DND-41 (cell line): ENCODE data around the gene PFKFB1.

ENCODE experiments used
- ATAC-seq: fragments of 200-7000 bp; cut with Tn5 transposase; 3 replicates; pipeline ENCODE4 v1.9.1; 2021; ENCODE audit warnings: low read depth; ENCODE audit not compliant: insufficient read depth
- DNase-seq: peaks from one replicate; pipeline ENCODE4 v3.0.0-alpha.2; 2020
- H2AFZ ChIP-seq: 2 replicates; pipeline ENCODE4 v1.6.0; 2012; ENCODE audit warnings: low read depth, low read length
- H3K27ac ChIP-seq: 2 replicates; pipeline ENCODE4 v1.5.1; 2012; ENCODE audit warnings: low read length, inconsistent platforms
- H3K27me3 ChIP-seq: fragments of 200-600 bp; sonication (generic); 2 replicates; pipeline ENCODE4 v1.6.0; 2012; ENCODE audit warnings: low read length, mild to moderate bottlenecking, inconsistent platforms; ENCODE audit not compliant: insufficient read depth, poor library complexity
- H3K36me3 ChIP-seq: 2 replicates; pipeline ENCODE4 v1.5.1; 2012; ENCODE audit warnings: low read length, inconsistent platforms; ENCODE audit not compliant: insufficient read depth
- H3K4me1 ChIP-seq: 2 replicates; pipeline ENCODE4 v1.5.1; 2012; ENCODE audit warnings: mild to moderate bottlenecking, low read length; ENCODE audit not compliant: insufficient read depth
- H3K4me2 ChIP-seq: 2 replicates; pipeline ENCODE4 v1.6.0; 2012; ENCODE audit warnings: mild to moderate bottlenecking, moderate library complexity, low read length, inconsistent platforms; ENCODE audit not compliant: insufficient read depth
- H3K4me3 ChIP-seq, 2 experiments: fragments of 200-600 bp in 1 of 2; shearing (Covaris generic) in 1 of 2; 2 replicates each; pipeline ENCODE4 v1.5.1; 2012 to 2016; ENCODE audit warnings: inconsistent platforms in 2 of 2, low read length in 2 of 2, mild to moderate bottlenecking in 2 of 2, low read depth in 1 of 2, moderate library complexity in 1 of 2
- H3K79me2 ChIP-seq: 2 replicates; pipeline ENCODE4 v1.6.0; 2012; ENCODE audit warnings: low read length, inconsistent platforms; ENCODE audit not compliant: insufficient read depth
- H3K9ac ChIP-seq: 2 replicates; pipeline ENCODE4 v1.6.0; 2012; ENCODE audit warnings: low read depth, mild to moderate bottlenecking, inconsistent platforms, low read length, moderate library complexity
- H3K9me3 ChIP-seq: 2 replicates; pipeline ENCODE4 v1.5.1; 2012; ENCODE audit warnings: low read length, moderate library complexity, mild to moderate bottlenecking, inconsistent platforms; ENCODE audit not compliant: insufficient read depth, severe bottlenecking
- H4K20me1 ChIP-seq: 2 replicates; pipeline ENCODE4 v1.6.0; 2012; ENCODE audit warnings: low read length; ENCODE audit not compliant: insufficient read depth
- CTCF ChIP-seq: IDR thresholded peaks from 2 replicates; pipeline ENCODE4 v1.5.1; 2012; ENCODE audit warnings: borderline replicate concordance, low read length, moderate library complexity, mild to moderate bottlenecking; ENCODE audit not compliant: poor library complexity, severe bottlenecking; ENCODE audit errors: extremely low read depth
- EZH2 ChIP-seq: IDR thresholded peaks from 3 replicates; pipeline ENCODE4 v1.6.1; 2012; ENCODE audit warnings: borderline replicate concordance, low read depth, mild to moderate bottlenecking, moderate library complexity, low read length, inconsistent platforms; ENCODE audit not compliant: severe bottlenecking

PFKFB1 gene

DNA sequence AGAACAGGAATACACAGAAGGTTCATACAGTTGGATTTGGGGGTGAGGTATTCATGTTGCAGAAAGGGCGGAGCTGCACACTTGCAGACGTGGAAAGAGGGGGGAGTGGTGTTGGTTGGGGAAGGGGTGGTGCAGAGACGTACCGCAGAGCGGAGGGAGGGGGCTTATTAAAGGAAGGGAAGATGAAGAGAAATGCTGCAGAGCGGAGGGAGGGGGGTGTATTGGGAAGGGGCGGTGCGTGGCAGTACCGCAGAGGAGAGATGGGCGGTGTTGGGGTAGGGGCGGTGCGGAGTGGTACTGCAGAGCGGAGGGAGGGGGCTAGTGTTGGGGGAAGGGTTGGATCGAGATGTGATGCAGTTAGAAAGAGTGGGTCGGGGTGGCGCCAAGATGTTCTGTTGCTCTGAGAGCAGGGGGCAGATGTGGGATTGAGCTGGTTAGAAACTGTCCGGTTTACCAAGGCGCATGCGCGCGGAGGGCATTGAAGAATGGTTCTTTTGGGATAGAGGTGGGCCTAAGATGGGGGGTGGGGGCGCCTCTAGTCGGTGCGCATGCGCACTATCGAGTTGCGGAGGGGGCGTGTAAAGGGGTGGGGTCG is 72.5 kb downstream of the PFKFB1 start:
- Histone ChIP-seq H2AFZ (peak overlapping the region; percentile 88), H3K9me3 (no peaks in the 10 kb centered on the region), H3K27ac (no peak overlapping the region), H3K4me1 (peaks cover 11% of the 10 kb centered on the region), H3K4me3 (peak overlapping the region; percentile 32 to 72; a peak in 3 of 4 replicates), H3K79me2 (no peaks in the 10 kb centered on the region), H4K20me1 (no peaks in the 10 kb centered on the region), H3K27me3 (no peaks in the 10 kb centered on the region), H3K4me2 (peak overlapping the region; percentile 83), H3K9ac (peak overlapping the region; percentile 47), H3K36me3 (no peaks in the 10 kb centered on the region)
- peak; percentile 52; the same call in 2 of the 3 replicates for ATAC-seq
- peak; percentile 17 for DNase-seq
- no peak for TF ChIP-seq CTCF
- no peak for TF ChIP-seq EZH2

DNA sequence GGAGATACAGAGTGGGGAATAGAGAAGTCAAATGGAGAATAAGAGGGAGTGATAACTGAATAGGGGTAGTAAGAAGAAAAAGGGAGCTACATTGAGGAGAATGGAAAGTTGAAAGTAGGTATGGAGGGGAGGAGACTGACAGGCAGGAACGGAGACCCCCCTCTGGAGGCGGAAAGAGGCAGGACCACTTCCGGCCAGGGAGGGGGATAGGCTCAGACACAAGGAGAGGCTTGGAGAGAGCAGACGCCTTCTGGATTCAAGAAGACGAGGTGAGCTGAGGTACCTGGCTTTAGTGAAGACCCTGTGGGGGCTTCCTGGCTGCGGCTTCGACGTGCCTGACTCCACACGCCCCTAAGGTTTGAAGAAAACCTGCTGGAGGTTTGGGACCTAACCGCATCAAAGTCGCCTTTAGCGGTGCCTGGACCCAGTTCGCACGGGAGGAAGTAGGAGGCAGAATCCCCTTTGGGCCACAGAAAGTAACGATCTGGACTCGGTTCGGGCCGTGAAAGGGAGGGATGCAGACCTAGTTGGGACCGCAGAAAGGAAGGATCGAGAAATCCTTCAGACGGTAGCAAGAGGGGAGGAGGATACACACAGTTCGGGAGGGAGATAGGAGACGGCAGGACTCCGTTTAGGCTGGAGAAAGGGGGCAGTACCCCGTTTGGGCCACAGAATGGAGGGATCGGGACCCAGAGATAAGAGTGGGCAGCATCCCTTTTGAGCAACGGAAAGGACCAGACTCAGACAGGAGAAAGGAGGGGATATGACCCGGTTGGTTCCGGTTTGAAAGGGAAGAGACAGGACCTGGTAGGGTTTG is 73.2 kb downstream of the PFKFB1 start, which contains the start of gene TRO:
Gene TRO (plus strand): TSS at position 215 of the 817 bp plus-strand sequence. CDS start 1,423 bp downstream, outside the sequence.
- peaks cover 11% of the 10 kb centered on the region for H3K4me1 ChIP-seq
- DNase-seq (peak; percentile 49), ATAC-seq (peak; percentile 91)
- H3K9me3 ChIP-seq = no peaks in the 10 kb centered on the region
- no peaks in the 10 kb centered on the region for H3K79me2 ChIP-seq
- H3K4me2 ChIP-seq = peak within 1 kb of the TSS; percentile 83
- H3K27me3 ChIP-seq = no peaks in the 10 kb centered on the region
- peak within 1 kb of the TSS; percentile 88 for H2AFZ ChIP-seq
- no peaks in the 10 kb centered on the region for H4K20me1 ChIP-seq
- no peak within 1 kb of the TSS for H3K27ac ChIP-seq
- no peaks in the 10 kb centered on the region for H3K36me3 ChIP-seq
- H3K9ac ChIP-seq = peak within 1 kb of the TSS; percentile 47
- H3K4me3 ChIP-seq = peak within 1 kb of the TSS; percentile 32 to 72; a peak in 3 of 4 replicates
- TF ChIP-seq CTCF (peak; percentile 33), EZH2 (no peak)

- H3K4me1 ChIP-seq = no peaks in the 10 kb centered on the region
- H3K27me3 ChIP-seq = no peaks in the 10 kb centered on the region
- no peak overlapping the region for H3K27ac ChIP-seq
- no peak overlapping the region for H2AFZ ChIP-seq
- H3K36me3 ChIP-seq = no peaks in the 10 kb centered on the region
- DNase-seq (no peak), ATAC-seq (no peak)
- TF ChIP-seq CTCF = no peak
- no peak for TF ChIP-seq EZH2
- H3K79me2 ChIP-seq = no peaks in the 10 kb centered on the region
- no peak overlapping the region for H3K4me3 ChIP-seq
- H3K4me2 ChIP-seq = no peak overlapping the region
- no peaks in the 10 kb centered on the region for H3K9me3 ChIP-seq
- H3K9ac ChIP-seq = no peak overlapping the region
- no peaks in the 10 kb centered on the region for H4K20me1 ChIP-seq
Observed at GRCh38 chrX:54909941-54910340, 84.0 kb downstream of the PFKFB1 start.
